Measurements from ENCODE around the gene PPP2R5C. TPM values are rescaled to one million over a fixed set of nuclear protein-coding genes. Genes with fewer than 3 reads are reported as not detected.
"Not testable (repeated sequence)": the region's sequence is repeated elsewhere in the genome, so short reads cannot be mapped to it uniquely, and the experiment has no call there.

The PPP2R5C gene
- total RNA-seq, 2 donors from 2014 or later: 282 to 355 TPM

- peaks cover 0 to 7% of the 10 kb centered on the region in 2 donors for H3K36me3 Mint-ChIP-seq
- peak overlapping the region; percentile 57 to 91 for H3K27ac Mint-ChIP-seq
- H3K9me3 Mint-ChIP-seq: no peaks in the 10 kb centered on the region
- DNase-seq (ENCODE audit: low spot score in 2 of 2) (no peak), ATAC-seq (peak in 1 of 2 donors; percentile 1)
Observed at GRCh38 chr14:101963656-101964296, 202.3 kb downstream of the PPP2R5C start.

- no peaks in the 10 kb centered on the region for H3K9me3 Mint-ChIP-seq
- DNase-seq (ENCODE audit: low spot score in 2 of 2) (peak; percentile 92 to 94), ATAC-seq (peak; percentile 85 to 90)
- H3K27ac Mint-ChIP-seq: peak within 1 kb of the TSS; percentile 57 to 95
- H3K36me3 Mint-ChIP-seq: peaks cover 0 to 15% of the 10 kb centered on the region in 2 donors
Observed at GRCh38 chr14:101964297-101965180, 203.0 kb downstream of the PPP2R5C start, which contains the start of gene DYNC1H1. Gene DYNC1H1 (plus strand): TSS chr14:101964573. CDS start chr14:101964692, 119 bp downstream.

GRCh38 chr14:101965181-101965544 is 203.7 kb downstream of the PPP2R5C start:
- Mint-ChIP-seq H3K36me3 (peaks cover 0 to 16% of the 10 kb centered on the region in 2 donors), H3K27ac (peak overlapping the region; percentile 57 to 95), H3K9me3 (no peaks in the 10 kb centered on the region)
- ATAC-seq: peak; percentile 45 to 62
- peak; percentile 55 to 82 for DNase-seq (ENCODE audit: low spot score in 2 of 2)

GRCh38 chr14:101965770-101966722 is 204.5 kb downstream of the PPP2R5C start:
- DNase-seq (ENCODE audit: low spot score in 2 of 2): no peak
- Mint-ChIP-seq H3K36me3 (peaks cover 0 to 22% of the 10 kb centered on the region in 2 donors), H3K27ac (peak overlapping the region; percentile 57 to 95), H3K9me3 (no peaks in the 10 kb centered on the region)
- no peak for ATAC-seq

- no peak for DNase-seq (ENCODE audit: low spot score in 2 of 2)
- no peak for ATAC-seq
- Mint-ChIP-seq H3K36me3 (peaks cover 0 to 22% of the 10 kb centered on the region in 2 donors), H3K27ac (peak overlapping the region; percentile 51 to 79), H3K9me3 (no peaks in the 10 kb centered on the region)
Observed at GRCh38 chr14:101966742-101967141, 205.2 kb downstream of the PPP2R5C start.

GRCh38 chr14:101968186-101968585 is 206.7 kb downstream of the PPP2R5C start:
- H3K9me3 Mint-ChIP-seq: no peaks in the 10 kb centered on the region
- H3K36me3 Mint-ChIP-seq: peaks cover 0 to 22% of the 10 kb centered on the region in 2 donors
- ATAC-seq (no peak), DNase-seq (ENCODE audit: low spot score in 2 of 2) (no peak)
- no peak overlapping the region for H3K27ac Mint-ChIP-seq

- Mint-ChIP-seq H3K27ac (peak overlapping the region; percentile 33 to 74), H3K9me3 (no peaks in the 10 kb centered on the region), H3K36me3 (peaks cover 0 to 22% of the 10 kb centered on the region in 2 donors)
- DNase-seq (ENCODE audit: low spot score in 2 of 2) (no peak), ATAC-seq (no peak)
Observed at GRCh38 chr14:101969481-101969880, 208.0 kb downstream of the PPP2R5C start.

- Mint-ChIP-seq H3K36me3 (peaks cover 6 to 22% of the 10 kb centered on the region in 2 donors), H3K27ac (no peak overlapping the region), H3K9me3 (no peaks in the 10 kb centered on the region)
- DNase-seq (ENCODE audit: low spot score in 2 of 2) (no peak), ATAC-seq (no peak)
Observed at GRCh38 chr14:101970830-101971400, 209.4 kb downstream of the PPP2R5C start.

GRCh38 chr14:101971458-101971857 is 209.9 kb downstream of the PPP2R5C start:
- not testable (repeated sequence) for DNase-seq (ENCODE audit: low spot score in 2 of 2); ATAC-seq; H3K27ac Mint-ChIP-seq; H3K9me3 Mint-ChIP-seq
- peaks cover 6 to 22% of the 10 kb centered on the region in 2 donors for H3K36me3 Mint-ChIP-seq

- H3K27ac Mint-ChIP-seq: peak overlapping the region in 1 of 2 donors; percentile 19
- no peak for ATAC-seq
- no peak for DNase-seq (ENCODE audit: low spot score in 2 of 2)
- H3K9me3 Mint-ChIP-seq: no peaks in the 10 kb centered on the region
- peaks cover 6 to 22% of the 10 kb centered on the region in 2 donors for H3K36me3 Mint-ChIP-seq
Observed at GRCh38 chr14:101972126-101972866, 210.8 kb downstream of the PPP2R5C start.

GRCh38 chr14:101973356-101973755 is 211.8 kb downstream of the PPP2R5C start:
- Mint-ChIP-seq H3K36me3 (peaks cover 6 to 15% of the 10 kb centered on the region in 2 donors), H3K9me3 (no peaks in the 10 kb centered on the region), H3K27ac (peak overlapping the region in 1 of 2 donors; percentile 72)
- ATAC-seq (no peak), DNase-seq (ENCODE audit: low spot score in 2 of 2) (no peak)

GRCh38 chr14:101975231-101975630 is 213.7 kb downstream of the PPP2R5C start:
- Mint-ChIP-seq H3K36me3 (peaks cover 12 to 17% of the 10 kb centered on the region in 2 donors), H3K9me3 (no peaks in the 10 kb centered on the region), H3K27ac (peak overlapping the region in 1 of 2 donors; percentile 79)
- DNase-seq (ENCODE audit: low spot score in 2 of 2) (no peak), ATAC-seq (no peak)

Data from activated naive CD4-positive, alpha-beta T cell treated with anti-CD3 and anti-CD28 coated beads, Interleukin-2, amount 50 U/mL, for 72 hours (primary cell).